Hepatic stellate cell (primary cell): ENCODE measurements around the gene SYTL3.
"Not testable (repeated sequence)": the region's sequence is repeated elsewhere in the genome, so short reads cannot be mapped to it uniquely, and the experiment has no call there.

Experiments
- DNase-seq: peaks from one replicate; pipeline ENCODE4 v3.0.0; 2011; ENCODE audit warnings: low spot score

Gene SYTL3

DNA sequence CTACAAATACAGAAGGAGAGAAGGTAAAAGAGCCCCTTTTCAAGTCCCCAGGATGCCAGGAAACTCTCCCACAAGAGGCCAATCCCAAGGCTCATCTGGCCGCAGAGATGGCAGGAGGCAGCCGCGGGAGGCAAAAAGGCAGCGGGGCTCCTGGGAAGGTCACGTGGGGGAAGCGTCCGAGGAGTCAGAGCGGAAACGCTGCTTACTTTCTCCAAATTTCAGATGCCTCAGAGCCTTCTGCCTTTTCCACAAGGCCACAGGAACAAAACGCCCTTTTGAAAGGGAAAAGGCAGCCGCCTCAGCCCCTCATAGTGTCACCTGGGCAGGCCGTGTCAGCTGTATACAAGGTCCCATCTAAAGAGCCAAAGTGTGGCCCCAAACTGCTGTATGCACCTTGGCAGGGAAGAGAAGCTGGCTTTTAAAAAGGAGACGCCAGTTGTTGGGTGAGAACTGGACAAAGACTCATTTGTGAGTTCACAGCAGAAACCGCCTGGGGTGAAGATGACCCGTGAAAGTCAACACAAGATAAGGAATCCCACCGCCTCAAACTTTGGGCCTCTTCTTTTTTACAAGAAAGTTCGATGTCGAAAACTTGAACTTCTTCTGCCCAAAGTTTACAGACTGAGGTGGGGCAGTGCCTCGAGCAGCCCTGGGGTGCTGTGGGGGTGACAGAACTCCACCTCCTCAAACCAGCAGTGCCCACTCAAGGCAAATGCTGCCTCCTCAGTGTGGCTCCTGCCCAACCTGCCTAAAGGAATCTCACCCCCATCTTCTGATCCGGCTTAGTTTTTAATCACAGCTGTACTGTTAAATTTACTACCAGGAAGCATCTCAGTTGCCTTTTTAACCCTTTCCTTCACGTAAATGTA, 124.0 kb downstream of the SYTL3 start:
- DNase-seq: no peak

DNA sequence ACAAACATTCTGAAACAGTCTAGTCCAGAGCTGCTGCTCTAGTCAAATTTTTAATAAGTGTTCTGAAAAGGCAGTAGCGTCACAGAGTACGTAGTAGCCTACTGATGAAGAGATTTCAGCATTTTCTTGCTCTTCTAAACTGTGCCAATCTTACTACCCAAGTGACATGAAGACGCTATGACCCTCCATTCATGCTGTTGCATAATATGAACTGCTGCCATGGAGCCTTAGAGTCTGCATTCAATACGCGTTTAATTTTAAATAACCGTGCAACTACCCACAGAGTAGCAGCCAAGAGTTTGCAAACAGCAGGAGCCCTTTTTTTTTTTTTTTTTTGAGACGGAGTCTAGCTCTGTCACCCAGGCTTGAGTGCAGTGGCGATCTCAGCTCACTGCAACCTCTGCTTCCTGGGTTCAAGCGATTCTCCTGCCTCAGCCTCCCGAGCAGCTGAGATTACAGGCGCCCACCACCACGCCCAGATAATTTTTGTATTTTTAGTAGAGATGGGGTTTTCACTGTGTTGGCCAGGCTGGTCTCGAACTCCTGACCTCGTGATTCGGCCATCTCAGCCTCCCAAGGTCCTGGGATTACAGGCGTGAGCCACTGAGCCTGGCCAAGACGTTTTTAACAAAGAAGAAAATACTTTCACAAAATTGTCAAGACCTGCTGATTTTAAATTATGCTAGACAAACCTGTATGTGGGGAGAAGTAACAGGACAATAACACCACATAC, 125.0 kb downstream of the SYTL3 start:
- DNase-seq: no peak

DNA sequence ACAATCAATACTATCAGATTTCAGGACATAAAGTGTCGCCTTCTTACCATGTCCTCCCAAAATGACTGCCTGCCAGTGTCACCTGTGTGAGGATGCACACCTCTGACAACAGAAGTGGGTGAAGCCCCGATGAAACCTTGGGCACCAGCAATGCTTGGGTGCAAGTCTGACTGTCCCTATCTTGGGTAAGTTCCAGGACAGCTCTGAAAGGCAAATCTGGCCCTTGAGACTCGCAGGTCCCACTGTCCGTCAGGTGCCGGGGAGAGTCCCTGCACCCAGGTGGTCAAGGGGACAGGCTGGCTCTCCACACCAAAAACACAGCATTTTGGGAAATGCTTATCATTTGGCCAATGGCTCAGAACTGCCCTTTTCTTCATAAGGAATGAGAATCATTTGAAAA, 126.0 kb downstream of the SYTL3 start:
- no peak for DNase-seq

DNA sequence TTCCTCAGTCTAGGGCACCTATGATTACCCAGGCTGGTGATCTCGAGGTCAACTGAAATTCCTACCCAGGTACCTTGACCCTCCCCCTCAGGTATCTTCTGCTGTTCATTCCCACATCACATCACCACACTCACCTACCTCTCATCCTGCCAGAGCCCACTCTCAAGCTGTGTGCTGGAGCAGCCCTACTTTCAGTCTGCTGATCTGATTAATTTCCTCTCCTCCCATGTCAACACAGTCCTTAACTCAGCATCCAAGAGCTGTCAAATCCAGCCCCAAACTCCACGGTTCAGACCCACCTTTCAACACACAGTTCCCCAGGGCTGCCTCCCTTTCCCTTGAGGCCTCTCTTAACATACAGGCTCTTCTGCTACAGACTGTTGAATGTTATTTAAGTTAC, 126.9 kb downstream of the SYTL3 start:
- DNase-seq: no peak

DNA sequence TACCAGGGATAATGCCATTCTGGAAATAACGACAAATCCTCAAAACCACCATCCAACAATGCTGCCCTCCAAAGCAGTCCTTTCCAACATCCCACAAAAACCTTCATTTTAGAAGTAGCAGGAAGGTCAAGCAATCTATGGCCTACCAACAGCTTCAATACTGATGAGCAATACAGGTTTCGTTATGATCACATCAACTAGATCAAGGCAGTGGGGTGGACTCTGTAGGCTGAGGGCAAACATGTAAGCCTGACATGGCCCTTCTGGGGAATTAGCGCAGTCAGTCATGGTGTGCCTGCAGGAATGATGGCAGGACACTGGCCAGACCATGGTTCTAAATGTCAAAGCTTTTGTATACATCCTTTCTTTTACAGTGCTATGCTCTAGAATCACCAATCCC, 127.7 kb downstream of the SYTL3 start:
- DNase-seq: no peak

DNA sequence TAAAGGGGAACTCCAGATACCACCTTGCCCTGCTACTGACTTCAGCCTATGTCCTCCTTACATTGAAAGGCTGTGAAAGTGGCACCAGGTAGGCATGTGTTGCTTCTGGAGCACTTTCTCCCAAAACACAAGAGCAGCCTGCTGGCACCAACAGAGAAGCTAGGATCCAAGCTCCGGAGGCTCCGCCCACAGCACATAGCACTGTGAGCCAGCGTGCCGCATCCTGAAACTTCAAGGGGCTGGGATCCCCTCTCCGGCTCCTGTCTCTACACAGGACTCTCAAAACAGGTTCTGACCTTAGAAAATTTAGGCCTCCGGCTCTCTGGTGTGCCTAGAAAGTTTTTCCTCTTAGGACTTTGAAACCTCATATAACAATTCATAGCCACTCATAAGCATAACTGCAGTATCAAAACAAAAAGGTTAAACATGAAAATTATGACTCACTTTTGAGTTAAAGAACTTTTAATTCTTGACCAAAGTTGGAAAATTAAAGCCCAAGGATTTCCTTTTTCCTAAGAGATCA, 128.2 kb downstream of the SYTL3 start:
- no peak for DNase-seq

DNA sequence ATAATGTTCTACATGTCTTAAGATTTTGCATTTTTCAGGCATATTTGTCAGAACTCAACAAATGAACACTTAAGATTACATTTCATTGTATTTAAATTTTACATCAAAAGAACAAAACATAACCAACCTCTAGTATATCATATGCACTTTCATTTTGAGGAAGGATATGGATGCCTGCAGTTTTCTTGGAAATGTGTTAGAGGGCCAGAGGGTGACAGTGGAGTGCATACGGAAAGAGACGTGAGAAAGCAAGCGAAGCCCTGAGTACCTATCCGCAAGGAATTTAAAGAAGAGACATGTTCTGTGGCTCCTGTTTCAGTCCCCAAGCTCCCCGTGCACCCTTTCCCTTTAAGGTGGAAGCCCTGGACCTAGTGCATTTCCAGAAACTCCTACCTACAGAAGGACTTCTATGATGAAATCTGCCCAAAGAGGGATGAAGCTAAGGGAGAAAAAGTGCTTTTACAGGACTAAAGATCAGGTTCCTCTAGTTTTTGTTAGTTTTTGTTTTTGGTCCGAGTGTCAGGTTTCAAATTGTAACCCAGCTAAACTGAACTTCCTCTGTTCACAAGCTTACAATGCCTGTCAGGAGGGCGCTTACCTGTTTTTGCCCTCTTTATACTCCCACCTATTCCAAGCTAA, 130.5 kb downstream of the SYTL3 start:
- no peak for DNase-seq

DNA sequence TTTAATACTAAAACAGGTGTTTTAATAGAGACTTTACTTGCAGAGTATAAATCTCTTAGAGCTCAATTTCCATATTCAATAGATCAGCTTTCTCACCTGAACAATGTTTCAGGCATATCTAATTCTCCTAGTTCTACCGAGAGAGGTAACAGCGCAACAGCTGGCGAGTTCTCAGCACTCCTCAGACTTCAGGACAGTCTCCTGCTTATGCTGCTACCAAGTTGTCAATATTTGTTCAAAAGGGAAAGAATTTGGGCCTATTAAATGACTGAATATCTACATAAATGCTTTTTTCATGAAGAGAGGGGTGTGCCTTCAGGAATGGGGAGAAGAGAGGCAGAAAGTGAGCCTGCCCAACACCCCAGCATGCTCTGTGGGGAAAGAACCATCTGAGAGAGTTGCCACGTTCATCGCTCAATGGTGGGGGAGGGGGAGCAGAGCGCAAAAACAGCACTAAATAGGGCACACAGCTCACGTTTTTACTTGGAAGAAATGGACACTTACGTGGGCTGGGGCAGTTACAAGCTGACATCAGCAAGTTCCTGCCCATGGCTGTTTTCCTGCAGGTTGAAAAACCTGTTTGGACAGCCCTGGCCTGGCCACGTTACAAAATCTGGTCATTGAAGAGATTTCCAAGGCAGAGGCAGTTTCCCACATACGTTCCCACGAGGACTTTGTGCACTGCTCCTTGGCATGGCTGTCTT, 131.3 kb downstream of the SYTL3 start:
- DNase-seq: no peak

DNA sequence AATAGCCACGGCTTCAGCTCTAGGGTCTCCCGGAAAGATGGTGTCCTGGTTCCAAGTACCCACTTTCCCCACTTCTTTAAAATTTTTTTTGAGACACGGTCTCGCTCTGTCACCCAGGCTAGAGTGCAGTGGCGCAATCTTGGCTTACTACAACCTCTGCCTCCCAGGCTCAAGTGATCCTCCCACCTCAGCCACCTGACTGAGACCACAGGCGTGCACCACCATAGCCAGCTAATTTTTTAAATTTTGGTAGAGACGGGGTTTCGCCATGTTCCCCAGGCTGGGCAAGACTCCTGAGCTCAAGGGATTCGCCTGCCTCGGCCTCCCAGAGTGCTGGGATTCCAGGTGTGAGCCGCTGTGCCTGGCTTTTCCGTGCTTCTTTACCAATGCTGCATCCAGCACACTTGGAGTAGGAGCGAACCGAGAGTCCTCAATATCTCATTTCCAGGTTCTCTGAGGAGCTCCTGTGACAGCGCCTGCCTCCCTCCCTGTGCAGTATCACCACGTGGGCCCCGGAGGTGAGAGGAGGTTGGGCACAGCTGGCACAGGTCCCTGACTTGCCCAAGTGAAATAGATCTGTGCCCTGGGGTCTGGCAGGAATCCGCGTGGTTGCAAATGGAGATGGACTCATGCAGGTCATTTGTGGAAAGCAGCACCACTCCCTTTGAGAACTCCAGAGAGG, 132.0 kb downstream of the SYTL3 start:
- DNase-seq: no peak

DNA sequence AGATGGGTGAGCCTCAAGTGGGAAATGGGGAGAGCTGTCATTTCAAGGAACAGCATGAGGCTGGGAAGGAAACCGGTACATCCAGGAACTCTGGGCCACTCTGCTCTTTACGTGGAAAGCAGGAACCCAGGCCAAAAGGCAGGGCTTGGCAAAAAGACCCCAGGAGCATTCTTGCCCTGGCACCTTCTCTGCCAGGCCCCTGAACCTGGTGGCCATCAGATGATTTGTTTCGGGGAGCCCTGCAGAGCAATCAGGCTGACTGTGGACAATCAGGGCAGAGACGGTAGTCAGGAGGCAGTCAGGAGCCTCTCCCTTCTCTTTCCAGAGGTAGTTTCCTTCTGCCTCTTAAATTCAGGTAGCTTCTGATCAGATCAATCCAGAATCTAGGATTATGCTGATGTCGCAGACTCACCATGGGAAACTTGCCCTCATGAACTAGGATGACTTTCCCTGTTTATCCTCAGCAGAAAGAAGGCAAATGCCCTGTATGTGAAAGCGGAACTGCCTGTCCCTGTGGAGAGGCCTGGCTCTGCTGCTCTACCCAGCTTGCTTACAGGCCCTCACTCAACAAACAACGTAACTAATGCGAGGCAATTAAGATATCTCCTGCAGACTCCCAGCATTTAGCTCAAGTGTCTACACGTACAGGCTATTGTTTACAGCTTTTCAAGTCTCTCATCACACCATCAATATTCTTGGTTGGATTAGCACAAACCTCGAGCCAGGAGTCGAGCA, 132.7 kb downstream of the SYTL3 start:
- DNase-seq: no peak

DNA sequence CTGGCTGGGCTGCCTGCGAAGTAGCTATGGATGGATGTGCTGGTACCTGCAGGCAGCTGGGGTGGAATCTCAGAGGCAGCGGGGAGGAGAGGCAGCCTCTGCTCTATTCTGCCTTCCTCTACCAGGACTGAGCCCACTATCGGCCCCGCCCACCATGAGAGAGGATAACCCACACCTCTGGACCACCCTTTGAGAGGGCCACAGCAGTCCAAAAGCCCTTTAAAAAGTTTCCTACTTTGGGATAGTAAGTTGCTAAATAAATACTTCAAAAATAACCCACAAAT, 133.3 kb downstream of the SYTL3 start:
- no peak for DNase-seq

DNA sequence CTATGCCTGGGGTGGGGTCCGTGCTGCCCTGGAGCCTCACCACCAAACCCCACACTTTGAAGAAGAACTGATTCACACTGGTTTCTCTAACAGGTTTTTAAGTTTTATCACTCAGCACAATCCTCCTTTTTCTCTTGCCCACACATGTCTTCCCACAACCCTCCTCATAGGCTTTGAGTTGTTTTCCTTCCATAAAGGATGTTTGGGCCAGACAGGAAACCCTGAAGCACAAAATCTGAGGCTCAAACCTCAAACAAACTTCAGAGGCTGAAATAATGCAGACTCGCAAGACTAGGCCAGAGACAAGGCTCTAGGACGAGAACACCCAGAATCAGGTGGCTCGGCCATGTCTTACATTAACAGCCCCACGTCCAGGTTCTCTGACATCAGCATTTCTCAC, 134.0 kb downstream of the SYTL3 start:
- no peak for DNase-seq

DNA sequence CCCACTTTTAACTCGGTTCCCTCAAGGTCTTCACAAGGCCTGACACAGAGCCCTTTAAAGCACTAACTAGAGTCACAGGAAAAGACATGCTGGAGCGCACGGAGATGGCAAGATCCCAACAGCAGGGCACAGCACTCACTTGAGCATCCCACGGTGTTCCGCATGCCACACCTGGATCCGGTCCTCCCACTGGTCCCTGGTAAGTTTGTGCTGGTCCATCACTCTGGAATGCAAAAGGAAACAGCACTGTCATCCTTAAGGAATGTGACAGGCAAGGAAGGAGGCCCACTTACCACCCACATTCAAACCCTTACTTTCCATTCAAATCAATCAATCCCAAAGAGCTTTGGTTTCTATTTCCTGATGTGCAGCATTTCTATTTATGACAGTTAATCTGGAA, 134.7 kb downstream of the SYTL3 start:
- peak; percentile 56 for DNase-seq

DNA sequence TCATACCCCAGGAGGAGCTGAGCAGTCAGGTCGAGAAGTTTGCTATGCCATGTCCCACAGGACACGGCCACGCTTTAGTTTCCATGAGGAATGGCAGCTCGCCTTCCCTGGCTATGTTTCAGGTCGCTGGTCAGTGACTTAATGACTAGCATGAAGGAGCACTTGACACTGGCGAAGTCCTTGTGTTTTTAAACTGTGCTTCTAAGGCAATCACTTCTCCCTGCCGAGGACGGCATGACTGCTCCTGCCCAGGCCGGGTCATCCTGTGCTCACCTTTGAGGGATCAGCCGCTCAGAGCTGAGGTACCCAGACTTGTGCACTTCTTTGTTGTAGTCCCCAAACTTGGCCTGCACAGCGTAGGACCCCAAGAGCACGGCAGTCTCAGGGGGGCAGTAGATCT, 135.2 kb downstream of the SYTL3 start:
- DNase-seq: no peak

DNA sequence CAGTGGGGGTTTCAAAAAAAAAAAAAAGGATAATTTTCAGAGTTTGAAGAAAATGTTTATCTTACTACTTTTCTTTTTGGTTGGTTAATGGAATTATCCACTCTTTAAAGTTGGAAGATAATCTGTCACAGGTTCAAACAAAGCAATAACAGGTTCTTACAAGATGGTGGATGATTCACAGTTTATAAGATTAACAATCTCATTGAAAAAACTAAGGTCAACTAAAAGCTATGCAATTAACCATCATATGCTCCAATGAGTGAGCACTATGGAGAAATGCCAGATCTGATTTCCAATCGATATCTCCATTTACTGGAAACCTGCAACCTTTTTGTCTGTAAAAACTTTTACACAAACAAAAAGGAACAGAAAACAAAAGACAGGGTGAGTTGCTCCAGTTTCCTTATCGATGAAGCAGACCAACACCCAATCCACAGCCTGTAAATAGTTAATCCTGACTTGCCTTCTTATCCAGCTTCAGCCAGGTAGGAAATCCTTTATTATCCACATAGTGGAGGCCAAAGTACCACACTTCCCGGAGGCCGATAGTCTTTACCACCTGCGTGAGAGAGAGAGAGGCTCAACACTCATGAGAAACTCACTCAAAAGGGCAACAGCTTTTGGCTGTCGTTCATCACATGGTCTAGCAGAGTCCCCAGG, 136.9 kb downstream of the SYTL3 start:
- no peak for DNase-seq

DNA sequence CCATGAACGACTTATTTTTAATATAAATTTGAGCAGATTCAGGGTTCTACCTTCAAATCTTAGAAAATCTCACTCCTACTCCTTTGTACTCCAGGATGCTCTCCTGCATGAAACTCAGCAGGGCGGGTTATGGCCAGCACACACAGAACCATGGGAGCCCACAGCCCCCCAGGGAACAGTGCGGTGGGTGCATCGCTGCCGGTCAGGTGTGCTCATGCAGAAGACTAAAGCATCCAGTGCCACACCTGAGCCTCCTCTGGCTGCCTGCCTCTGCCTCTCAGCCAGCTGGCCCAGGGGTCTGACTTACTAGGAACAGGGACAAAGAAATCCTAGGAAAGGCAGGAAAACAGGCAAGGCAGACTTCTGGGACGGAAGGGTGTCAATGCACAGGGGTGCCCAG, 137.5 kb downstream of the SYTL3 start:
- DNase-seq: no peak

DNA sequence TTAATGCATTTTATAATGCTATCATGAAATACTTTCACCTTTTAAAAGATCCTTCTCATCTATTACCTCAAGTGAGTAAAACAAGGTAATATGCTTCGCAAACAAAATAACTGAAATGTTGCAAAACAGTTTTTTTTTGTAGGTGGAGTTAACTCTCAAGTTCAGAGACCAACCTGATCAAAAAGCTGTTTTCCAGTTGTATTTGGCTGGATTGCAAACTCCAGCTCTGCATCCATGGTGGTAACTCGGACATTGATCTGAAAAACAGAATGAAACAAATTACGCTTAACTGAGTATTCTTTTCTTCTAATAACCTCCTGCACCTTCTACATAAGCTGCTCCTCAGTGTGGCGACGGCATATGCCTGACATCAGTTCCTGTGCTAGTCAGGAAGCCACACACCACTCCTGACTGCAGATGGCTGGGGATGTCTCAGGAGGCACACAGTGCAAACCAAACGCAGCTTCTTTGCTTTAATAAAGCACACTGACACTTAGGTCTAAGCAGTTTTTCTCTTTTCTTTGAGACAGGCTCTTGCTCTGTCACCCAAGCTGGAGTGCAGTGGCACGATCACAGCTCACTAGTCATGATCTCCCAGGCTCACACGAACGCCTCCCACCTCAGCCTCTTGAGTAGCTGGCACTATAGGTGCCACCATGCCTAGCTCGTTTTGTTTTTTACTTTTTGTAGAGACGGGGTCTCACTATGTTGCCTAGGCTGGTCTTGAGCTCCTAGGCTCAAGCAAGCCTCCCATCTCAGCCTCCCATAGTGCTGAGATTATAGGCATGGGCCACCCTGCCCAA, 139.5 kb downstream of the SYTL3 start:
- DNase-seq: no peak

DNA sequence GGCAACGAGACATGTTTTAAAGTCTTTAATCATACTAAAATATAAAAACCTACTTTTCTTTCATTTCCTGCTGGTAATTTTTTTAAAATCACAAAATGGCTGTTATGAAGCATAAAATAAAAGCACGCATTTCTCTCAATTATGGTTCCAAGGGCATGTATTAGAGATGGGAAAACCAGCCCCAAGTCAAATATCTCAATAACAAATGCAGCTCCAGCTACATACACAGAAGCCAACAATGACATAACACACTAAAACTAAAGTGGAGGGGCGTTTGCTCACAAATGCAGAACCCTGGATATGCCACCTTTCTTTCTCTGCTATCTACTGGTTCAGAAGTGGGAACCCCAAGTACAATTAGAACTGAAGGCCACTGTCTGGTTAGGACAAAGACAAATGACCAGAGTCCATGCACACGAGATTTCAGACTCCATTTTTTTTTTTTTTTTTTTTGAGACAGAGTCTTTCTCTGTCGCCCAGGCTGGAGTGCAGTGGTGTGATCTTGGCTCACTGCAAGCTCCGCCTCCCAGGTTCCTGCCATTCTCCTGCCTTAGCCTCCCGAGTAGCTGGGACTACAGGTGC, 141.5 kb downstream of the SYTL3 start:
- no peak for DNase-seq

DNA sequence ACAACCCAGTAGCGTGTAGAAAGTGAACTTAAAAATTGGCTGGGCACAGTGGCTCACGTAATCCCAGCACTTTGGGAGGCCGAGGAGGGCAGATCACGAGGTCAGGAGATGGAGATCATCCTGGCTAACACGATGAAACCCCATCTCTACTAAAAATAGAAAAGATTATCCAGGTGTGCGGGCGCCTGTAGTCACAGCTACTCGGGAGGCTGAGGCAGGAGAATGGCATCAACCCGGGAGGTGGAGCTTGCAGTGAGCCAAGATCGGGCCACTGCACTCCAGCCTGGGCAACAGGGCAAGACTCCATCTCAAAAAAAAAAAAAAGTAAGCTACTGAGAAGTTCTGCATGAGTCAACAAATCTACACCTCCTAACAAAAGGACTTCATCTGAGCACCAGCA, 142.7 kb downstream of the SYTL3 start:
- not testable (repeated sequence) for DNase-seq
